ENCODE results near the gene TH.
"Not testable (repeated sequence)": the region's sequence is repeated elsewhere in the genome, so short reads cannot be mapped to it uniquely, and the experiment has no call there.

Gene TH

GRCh38 chr11:2196970-2197770 lies 25.6 kb upstream of the TH start:
- DNase-seq = peak in 33 of 51 donors; percentile 11 to 72 (median 39)

GRCh38 chr11:2195756-2196088 lies 24.1 kb upstream of the TH start:
- DNase-seq = no peak

- DNase-seq = peak in 1 of 51 donors; percentile 17
These were observed 23.5 kb upstream of the TH start for GRCh38 chr11:2194877-2195755.

GRCh38 chr11:2193888-2194595 lies 22.4 kb upstream of the TH start:
- not testable (repeated sequence) for DNase-seq

GRCh38 chr11:2193099-2193887 lies 21.7 kb upstream of the TH start:
- no peak for DNase-seq

- DNase-seq = no peak
These were observed 20.8 kb upstream of the TH start for GRCh38 chr11:2192435-2192834.

- DNase-seq = no peak
These were observed 20.3 kb upstream of the TH start for GRCh38 chr11:2191883-2192282.

GRCh38 chr11:2190657-2191471 lies 19.2 kb upstream of the TH start:
- peak in 4 of 51 donors; percentile 15 to 48 (median 30) for DNase-seq

- peak in 1 of 51 donors; percentile 39 for DNase-seq
These were observed 18.5 kb upstream of the TH start for GRCh38 chr11:2189938-2190656.

- no peak for DNase-seq
These were observed 17.1 kb upstream of the TH start for GRCh38 chr11:2188745-2189144.

GRCh38 chr11:2187280-2187707 lies 15.7 kb upstream of the TH start:
- DNase-seq = no peak

- no peak for DNase-seq
These were observed 15.2 kb upstream of the TH start for GRCh38 chr11:2186669-2187279.

GRCh38 chr11:2185324-2186085 lies 13.9 kb upstream of the TH start:
- peak in 1 of 51 donors; percentile 19 for DNase-seq

GRCh38 chr11:2182692-2183474 lies 11.3 kb upstream of the TH start:
- no peak for DNase-seq

- no peak for DNase-seq
These were observed 10.5 kb upstream of the TH start for GRCh38 chr11:2182075-2182474.

GRCh38 chr11:2180789-2181370 lies 9.3 kb upstream of the TH start:
- no peak for DNase-seq

- DNase-seq = no peak
These were observed 8.7 kb upstream of the TH start for GRCh38 chr11:2180347-2180746.
